HepG2 (cell line): Measurements from ENCODE around the gene PPDPF. TPM values are rescaled to one million over a fixed set of nuclear protein-coding genes. Genes with fewer than 3 reads are reported as not detected.

Experiments
- ATAC-seq: fragments of 200-7000 bp; cut with Tn5 transposase; 3 replicates; pipeline ENCODE4 v1.9.1; 2020; ENCODE audit warnings: mild to moderate bottlenecking, moderate library complexity
- BruUV-seq: library from RNA; stranded (reverse); fragments of 400-500 nt; replicated peaks from 2 replicates; lab custom pipeline; 2021; lab: Mats Ljungman, UMichigan
- CTCF ChIA-PET: fragments of 300-600 bp; formaldehyde crosslinking; extraction: SDS; loops from one replicate; lab custom pipeline; 2021; ENCODE audit warnings: low total read pairs, inconsistent platforms, low intra/inter-chr PET ratio; lab: Yijun Ruan, JAX
- POLR2A ChIA-PET: fragments of 350-600 bp; sonication (Branson Sonifier 250); formaldehyde crosslinking; loops from one replicate; lab custom pipeline; 2020; ENCODE audit warnings: antibody characterized with exemption, inconsistent platforms; lab: Yijun Ruan, JAX
- DNase-seq: peaks from one replicate; pipeline ENCODE4 v3.0.0-alpha.2; 2015; ENCODE audit warnings: low spot score
- FAIRE-seq: peaks from 3 replicates; lab custom pipeline; 2011; peaks lifted over from hg19 to GRCh38; lab: Jason Lieb, UNC
- H2AFZ ChIP-seq: one replicate; pipeline ENCODE4 v1.6.1; 2011; ENCODE audit warnings: low read length, inconsistent platforms
- H3K27ac ChIP-seq: fragments of 300-600 bp; 3 replicates; pipeline ENCODE4 v1.8.0; 2011; ENCODE audit warnings: mixed run types, mild to moderate bottlenecking, mixed read lengths, low read length, inconsistent platforms; ENCODE audit not compliant: insufficient read depth; ENCODE audit errors: extremely low read length
- H3K27me3 ChIP-seq, 2 experiments: fragments of 200-600 bp in 1 of 2; 2 replicates in 1 of 2; 3 replicates in 1 of 2; pipeline versions ENCODE4 v1.6.0 to v1.8.0; 2011; ENCODE audit warnings: low read length in 2 of 2, mild to moderate bottlenecking in 2 of 2, moderate library complexity in 2 of 2, inconsistent platforms in 1 of 2; ENCODE audit not compliant: insufficient read depth in 2 of 2, control insufficient read depth in 1 of 2
- H3K36me3 ChIP-seq, 2 experiments: fragments of 200-600 bp in 1 of 2; replicated peaks in 1 of 2; 2 replicates in 1 of 2; 3 replicates in 1 of 2; pipeline versions ENCODE4 v1.5.1 to v1.8.0; 2011; ENCODE audit warnings: low read length in 2 of 2, inconsistent platforms in 1 of 2; ENCODE audit not compliant: insufficient read depth in 2 of 2, control insufficient read depth in 1 of 2
- H3K4me1 ChIP-seq: 2 replicates; pipeline ENCODE4 v1.5.1; 2012; ENCODE audit warnings: low read length, inconsistent platforms; ENCODE audit not compliant: insufficient read depth
- H3K4me2 ChIP-seq: 2 replicates; pipeline ENCODE4 v1.6.0; 2011; ENCODE audit warnings: low read depth, low read length, inconsistent platforms
- H3K4me3 ChIP-seq, 3 experiments: fragments of 200-600 bp in 1 of 3; sonication (generic), shearing (Covaris generic) in 1 of 3; replicated peaks in 1 of 3; 2 replicates each; pipeline ENCODE4 v1.5.1; 2011 to 2016; ENCODE audit warnings: low read length in 3 of 3, inconsistent platforms in 2 of 3, low read depth in 2 of 3, mild to moderate bottlenecking in 2 of 3, control low read depth in 1 of 3, mixed read lengths in 1 of 3; ENCODE audit not compliant: insufficient read depth in 1 of 3
- H3K79me2 ChIP-seq: one replicate; pipeline ENCODE4 v1.6.1; 2011; ENCODE audit warnings: low read length, inconsistent platforms; ENCODE audit not compliant: insufficient read depth
- H3K9ac ChIP-seq: 2 replicates; pipeline ENCODE4 v1.6.0; 2011; ENCODE audit warnings: mild to moderate bottlenecking, low read depth, low read length, inconsistent platforms; ENCODE audit not compliant: insufficient read depth
- H3K9me3 ChIP-seq: 2 replicates; pipeline ENCODE4 v1.5.1; 2012; ENCODE audit warnings: mild to moderate bottlenecking, low read length
- H4K20me1 ChIP-seq: 2 replicates; pipeline ENCODE4 v1.6.0; 2011; ENCODE audit warnings: inconsistent platforms, mild to moderate bottlenecking, low read length, moderate library complexity; ENCODE audit not compliant: insufficient read depth
- CENPT ChIP-seq: sonication (generic); formaldehyde crosslinking; IDR thresholded peaks from 2 replicates; pipeline ENCODE4 v1.8.0; 2022; ENCODE audit warnings: low read depth, mild to moderate bottlenecking, moderate library complexity, missing genetic modification reagents
- CHCHD3 ChIP-seq: sonication (generic); formaldehyde crosslinking; IDR thresholded peaks from 2 replicates; pipeline ENCODE4 v1.8.0; 2022; ENCODE audit warnings: mild to moderate bottlenecking, missing genetic modification reagents, moderate library complexity
- DNMT1 ChIP-seq: sonication (generic); formaldehyde crosslinking; IDR thresholded peaks from 2 replicates; pipeline ENCODE4 v1.5.1; 2020; ENCODE audit warnings: mild to moderate bottlenecking, missing genetic modification reagents
- GABPB1 ChIP-seq: IDR thresholded peaks from 2 replicates; pipeline ENCODE4 v1.6.1; 2016; ENCODE audit warnings: mild to moderate bottlenecking, missing genetic modification reagents, moderate library complexity, missing compliant biosample characterization
- HES4 ChIP-seq: sonication (generic); formaldehyde crosslinking; IDR thresholded peaks from 2 replicates; pipeline ENCODE4 v1.9.0; 2021; ENCODE audit warnings: mild to moderate bottlenecking, missing genetic modification reagents, borderline replicate concordance
- RBM39 ChIP-seq: fragments of 200-400 bp; formaldehyde crosslinking; IDR thresholded peaks from one replicate; pipeline ENCODE4 v1.6.1; 2018; ENCODE audit warnings: antibody characterized with exemption, mild to moderate bottlenecking, low read depth, low read length; ENCODE audit not compliant: poor library complexity, severe bottlenecking
- THRA ChIP-seq: sonication (generic); formaldehyde crosslinking; IDR thresholded peaks from 2 replicates; pipeline ENCODE4 v1.4.0; 2020; ENCODE audit warnings: missing genetic modification reagents, borderline replicate concordance
- ZBTB33 ChIP-seq: sonication (generic); formaldehyde crosslinking; IDR thresholded peaks from 2 replicates; pipeline ENCODE4 v1.4.0; 2020; ENCODE audit warnings: missing genetic modification reagents
- ZNF282 ChIP-seq: fragments of 450-650 bp; IDR thresholded peaks from 2 replicates; pipeline ENCODE4 v1.6.1; 2018; ENCODE audit not compliant: partially characterized antibody
- ZNF841 ChIP-seq: sonication (generic); formaldehyde crosslinking; IDR thresholded peaks from 2 replicates; pipeline ENCODE4 v1.8.1; 2023; ENCODE audit warnings: missing genetic modification reagents, borderline replicate concordance
- WGBS: methylation state at CpG from one replicate; pipeline ENCODE4 v1.1.6; 2017; ENCODE audit warnings: low lambda C conversion rate; 5-methylcytosine and 5-hydroxymethylcytosine counted together
- in situ Hi-C: cut with HindIII; loops from 2 replicates; pipeline ENCODE4 v1.10.0; 2017; ENCODE audit warnings: low pct_unique_long_range_greater_than_20kb; ENCODE audit not compliant: extremely low pct_ligation_motif_present
- intact Hi-C: fragments of 100-400 bp; cut with micrococcal nuclease; formaldehyde crosslinking; loops from one replicate; pipeline ENCODE4 v1.10.0; 2022; ENCODE audit not compliant: unreplicated experiment
- polyA plus RNA-seq, 8 experiments: library from polyadenylated mRNA; depleted of rRNA in 3 of 8; stranded (reverse) in 7 of 8; unstranded in 1 of 8; fragments of >200 nt; fragmentation: Illumina TruSeq in 4 of 8; extraction: Trizol in 4 of 8; gene quantifications; 2 replicates each; pipeline versions ENCODE4 v1.2.1 to v1.2.3, GENCODE V29; 2011 to 2016; ENCODE audit warnings: low read depth in 4 of 8, missing spikeins in 1 of 8, mixed read lengths in 1 of 8; ENCODE audit not compliant: insufficient read depth in 1 of 8
- total RNA-seq, 5 experiments: library from RNA; depleted of rRNA; stranded (reverse); fragments of >200 nt; fragmentation: Illumina TruSeq; extraction: Trizol; gene quantifications; 2 replicates each; pipeline ENCODE4 v1.2.3, GENCODE V29; 2016; ENCODE audit warnings: low read depth in 1 of 5
- TF ChIP-seq, protein P1 (sequence below): sonication (generic); formaldehyde crosslinking; IDR thresholded peaks from 2 replicates; pipeline ENCODE4 v1.5.1; 2020; ENCODE audit warnings: mild to moderate bottlenecking, missing genetic modification reagents, moderate library complexity

The PPDPF gene
- total and polyA plus RNA-seq, 2 of the 13 experiments (the other 11 are each of a cell fraction or from before 2014, with no cell fraction given) = 1.8 to 7.0 TPM

DNA sequence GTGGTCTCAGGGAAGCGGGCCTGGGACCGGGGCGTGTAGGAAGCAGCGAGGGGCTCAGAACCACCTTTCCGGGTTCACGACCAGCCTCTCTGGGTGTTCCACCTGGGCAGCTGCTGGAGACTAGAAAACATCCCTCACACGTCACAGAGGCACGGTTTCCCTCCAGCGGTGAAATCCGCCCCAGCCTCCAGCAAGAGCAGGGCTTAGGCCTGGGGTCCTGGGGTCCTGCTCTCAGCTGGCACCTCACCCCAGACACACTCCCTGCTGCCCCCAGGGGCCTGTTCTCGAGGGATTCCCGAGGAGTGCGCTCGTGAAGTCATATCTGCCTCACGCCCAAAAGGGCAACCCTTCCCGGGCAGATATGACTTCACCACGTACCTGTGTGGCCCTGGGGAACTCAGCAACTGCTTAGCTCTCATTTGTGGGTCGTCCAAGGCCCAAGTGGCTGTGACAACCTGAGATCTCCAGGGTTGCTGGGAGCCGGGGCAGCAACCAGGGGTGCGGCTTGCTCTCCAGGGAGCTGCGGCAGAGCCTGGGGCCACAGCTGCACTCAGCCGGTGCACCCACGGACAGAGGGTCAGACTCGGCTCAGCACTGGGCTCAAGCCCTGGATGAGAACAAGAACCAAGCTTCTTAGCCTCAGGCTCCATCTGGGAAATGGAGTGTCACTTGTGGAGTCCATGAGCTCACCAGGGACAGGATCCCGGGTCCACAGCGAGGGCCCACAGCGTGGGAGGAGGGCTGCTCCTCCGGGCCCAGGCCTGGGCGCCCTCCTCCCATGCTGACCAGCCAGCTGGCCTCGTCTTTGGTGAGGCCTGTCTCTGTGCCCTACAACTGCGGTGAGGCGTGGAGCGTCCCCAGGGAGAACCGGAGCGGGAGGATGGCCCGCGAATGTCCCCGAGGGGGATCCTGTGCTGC lies 34.1 kb downstream of the PPDPF start (continued):
- peak; percentile 48; the same call in 1 of the 2 replicates for TF ChIP-seq DNMT1 (CRISPR knock-in tag)

GRCh38 chr20:63555661-63556381 lies 35.3 kb downstream of the PPDPF start:
- H3K4me3 ChIP-seq = no peak overlapping the region
- H3K27me3 ChIP-seq = peaks cover 9 to 26% of the 10 kb centered on the region in 2 experiments; a peak in 3 of 5 replicates
- BruUV-seq = no TSS peak
- POLR2A ChIA-PET = interaction anchor here (1.5 to 1.9 kb wide), 3 partner anchors 12 to 18 kb away, joined by 4 to 5 read pairs (median 5); partner anchors contain the start of gene HELZ2
- H3K9me3 ChIP-seq = no peaks in the 10 kb centered on the region
- no peaks in the 10 kb centered on the region for H3K79me2 ChIP-seq
- in situ Hi-C loops (no loop called here), intact Hi-C loops (no loop called here)
- no peaks in the 10 kb centered on the region; a peak in 1 of 5 replicates for H3K36me3 ChIP-seq
- 81% methylated on average over 40 of the region's 45 CpGs for WGBS
- H4K20me1 ChIP-seq = no peaks in the 10 kb centered on the region; the same call in 1 of the 2 replicates
- H3K27ac ChIP-seq = no peak overlapping the region
- no peak for FAIRE-seq
- CTCF ChIA-PET = no interaction called here
- DNase-seq = no peak
- peaks cover 34% of the 10 kb centered on the region for H3K4me1 ChIP-seq
- H3K9ac ChIP-seq = no peak overlapping the region
- no peak overlapping the region for H3K4me2 ChIP-seq
- no peak overlapping the region for H2AFZ ChIP-seq
- no peak for ATAC-seq
- TF ChIP-seq CHCHD3 (CRISPR knock-in tag) = 0 out of 2 replicates have a peak, but pooled peaks have one; percentile 31
- TF ChIP-seq HES4 (CRISPR knock-in tag) = 0 out of 2 replicates have a peak, but pooled peaks have one; percentile 42
- TF ChIP-seq CENPT (CRISPR knock-in tag) = 0 out of 2 replicates have a peak, but pooled peaks have one; percentile 61
- TF ChIP-seq, protein P1, sequence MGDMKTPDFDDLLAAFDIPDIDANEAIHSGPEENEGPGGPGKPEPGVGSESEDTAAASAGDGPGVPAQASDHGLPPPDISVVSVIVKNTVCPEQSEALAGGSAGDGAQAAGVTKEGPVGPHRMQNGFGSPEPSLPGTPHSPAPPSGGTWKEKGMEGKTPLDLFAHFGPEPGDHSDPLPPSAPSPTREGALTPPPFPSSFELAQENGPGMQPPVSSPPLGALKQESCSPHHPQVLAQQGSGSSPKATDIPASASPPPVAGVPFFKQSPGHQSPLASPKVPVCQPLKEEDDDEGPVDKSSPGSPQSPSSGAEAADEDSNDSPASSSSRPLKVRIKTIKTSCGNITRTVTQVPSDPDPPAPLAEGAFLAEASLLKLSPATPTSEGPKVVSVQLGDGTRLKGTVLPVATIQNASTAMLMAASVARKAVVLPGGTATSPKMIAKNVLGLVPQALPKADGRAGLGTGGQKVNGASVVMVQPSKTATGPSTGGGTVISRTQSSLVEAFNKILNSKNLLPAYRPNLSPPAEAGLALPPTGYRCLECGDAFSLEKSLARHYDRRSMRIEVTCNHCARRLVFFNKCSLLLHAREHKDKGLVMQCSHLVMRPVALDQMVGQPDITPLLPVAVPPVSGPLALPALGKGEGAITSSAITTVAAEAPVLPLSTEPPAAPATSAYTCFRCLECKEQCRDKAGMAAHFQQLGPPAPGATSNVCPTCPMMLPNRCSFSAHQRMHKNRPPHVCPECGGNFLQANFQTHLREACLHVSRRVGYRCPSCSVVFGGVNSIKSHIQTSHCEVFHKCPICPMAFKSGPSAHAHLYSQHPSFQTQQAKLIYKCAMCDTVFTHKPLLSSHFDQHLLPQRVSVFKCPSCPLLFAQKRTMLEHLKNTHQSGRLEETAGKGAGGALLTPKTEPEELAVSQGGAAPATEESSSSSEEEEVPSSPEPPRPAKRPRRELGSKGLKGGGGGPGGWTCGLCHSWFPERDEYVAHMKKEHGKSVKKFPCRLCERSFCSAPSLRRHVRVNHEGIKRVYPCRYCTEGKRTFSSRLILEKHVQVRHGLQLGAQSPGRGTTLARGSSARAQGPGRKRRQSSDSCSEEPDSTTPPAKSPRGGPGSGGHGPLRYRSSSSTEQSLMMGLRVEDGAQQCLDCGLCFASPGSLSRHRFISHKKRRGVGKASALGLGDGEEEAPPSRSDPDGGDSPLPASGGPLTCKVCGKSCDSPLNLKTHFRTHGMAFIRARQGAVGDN (CRISPR knock-in tag) = peak; percentile 10; the same call in 1 of the 2 replicates
- TF ChIP-seq ZNF282 = no peak
- TF ChIP-seq RBM39 = peak; percentile 35
- TF ChIP-seq ZNF841 (CRISPR knock-in tag) = no peak
- TF ChIP-seq THRA (CRISPR knock-in tag) = no peak
- peak; percentile 22; the same call in 1 of the 2 replicates for TF ChIP-seq ZBTB33 (CRISPR knock-in tag)
- 0 out of 2 replicates have a peak, but pooled peaks have one; percentile 6 for TF ChIP-seq GABPB1 (CRISPR knock-in tag)
